ENCODE results near the gene TFF3.

DNA sequence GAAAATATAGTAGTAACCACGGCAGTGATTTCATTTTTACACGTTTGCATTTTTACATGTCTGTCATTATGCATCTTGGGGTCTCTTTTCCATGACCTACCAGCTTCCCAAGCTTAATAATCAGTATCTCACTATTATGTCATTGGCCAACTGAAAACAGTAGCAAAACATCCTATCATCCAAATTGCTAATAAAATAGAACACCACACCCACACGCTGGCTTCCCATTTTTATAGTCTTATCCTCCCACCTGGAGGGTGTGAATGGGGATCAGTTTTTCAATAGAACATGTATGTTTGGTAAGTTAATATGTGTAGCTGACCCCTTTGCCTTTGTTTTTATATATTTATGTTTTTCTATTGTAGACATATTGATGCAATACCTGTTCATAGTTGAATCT is 11.8 kb downstream of the TFF3 start:
- TF ChIP-seq, protein P1, sequence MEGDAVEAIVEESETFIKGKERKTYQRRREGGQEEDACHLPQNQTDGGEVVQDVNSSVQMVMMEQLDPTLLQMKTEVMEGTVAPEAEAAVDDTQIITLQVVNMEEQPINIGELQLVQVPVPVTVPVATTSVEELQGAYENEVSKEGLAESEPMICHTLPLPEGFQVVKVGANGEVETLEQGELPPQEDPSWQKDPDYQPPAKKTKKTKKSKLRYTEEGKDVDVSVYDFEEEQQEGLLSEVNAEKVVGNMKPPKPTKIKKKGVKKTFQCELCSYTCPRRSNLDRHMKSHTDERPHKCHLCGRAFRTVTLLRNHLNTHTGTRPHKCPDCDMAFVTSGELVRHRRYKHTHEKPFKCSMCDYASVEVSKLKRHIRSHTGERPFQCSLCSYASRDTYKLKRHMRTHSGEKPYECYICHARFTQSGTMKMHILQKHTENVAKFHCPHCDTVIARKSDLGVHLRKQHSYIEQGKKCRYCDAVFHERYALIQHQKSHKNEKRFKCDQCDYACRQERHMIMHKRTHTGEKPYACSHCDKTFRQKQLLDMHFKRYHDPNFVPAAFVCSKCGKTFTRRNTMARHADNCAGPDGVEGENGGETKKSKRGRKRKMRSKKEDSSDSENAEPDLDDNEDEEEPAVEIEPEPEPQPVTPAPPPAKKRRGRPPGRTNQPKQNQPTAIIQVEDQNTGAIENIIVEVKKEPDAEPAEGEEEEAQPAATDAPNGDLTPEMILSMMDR (IDR thresholded peaks at IDR 0.05): no peak
- no peak for TF ChIP-seq EZH2phosphoT487 (IDR thresholded peaks at IDR 0.05)
